ENCODE results near the gene WHRN. TPM values are rescaled to one million over a fixed set of nuclear protein-coding genes. Genes with fewer than 3 reads are reported as not detected.

WHRN gene
- total and polyA plus RNA-seq, 5 donors = 7.8 to 20.3 (median 13.2) TPM

DNA sequence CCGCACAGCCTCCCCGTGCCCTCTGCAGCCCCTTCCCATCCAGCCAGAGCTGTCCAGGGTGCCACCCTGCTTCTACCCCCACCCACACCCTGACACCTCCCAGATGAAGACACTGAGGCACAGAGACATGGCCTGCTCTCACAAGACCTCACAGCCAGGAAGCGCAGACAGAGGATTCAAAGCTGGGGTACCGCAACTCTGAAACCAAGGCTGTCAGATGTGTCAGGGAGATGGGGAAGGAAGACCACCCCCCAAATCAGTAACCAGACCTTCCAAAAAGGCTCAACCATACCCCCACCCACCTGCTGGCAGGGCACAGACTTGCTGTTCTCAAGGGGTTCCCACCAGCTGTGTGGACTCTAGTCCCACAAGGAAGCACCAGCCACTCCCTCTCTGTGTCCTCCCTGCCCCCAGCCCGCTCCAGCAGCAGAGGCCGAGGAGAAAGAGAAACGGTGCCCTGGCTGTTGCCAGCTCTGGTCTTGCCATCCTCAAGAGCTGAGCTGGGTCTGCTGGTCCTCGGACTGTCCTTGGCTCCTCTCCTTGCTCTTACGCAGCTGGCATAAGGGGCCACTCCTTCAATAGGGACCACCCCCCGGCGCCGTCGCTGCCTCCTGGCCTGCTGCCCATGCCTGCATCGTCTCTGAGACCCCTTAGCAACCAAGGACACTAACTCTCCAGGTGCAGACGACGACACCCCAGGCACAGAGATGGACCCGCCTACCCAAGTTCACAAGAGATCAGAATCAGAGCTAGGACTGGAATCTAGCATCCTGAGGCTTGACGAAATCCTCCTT, 118.2 kb downstream of the WHRN start:
- Histone ChIP-seq H3K9me3 (ENCODE audit: control insufficient read depth, low read length) (no peaks in the 10 kb centered on the region), H3K4me1 (ENCODE audit: control insufficient read depth, insufficient read depth, low read length) (peaks cover 15% of the 10 kb centered on the region), H3K4me3 (ENCODE audit: low read length) (peak overlapping the region; percentile 35), H3K27ac (ENCODE audit: low read length) (peak overlapping the region; percentile 71), H3K27me3 (ENCODE audit: control insufficient read depth, insufficient read depth) (no peaks in the 10 kb centered on the region)
- ATAC-seq (peak; percentile 14 to 36), DNase-seq (peak; percentile 50 to 81 (median 78))
- 12% methylated on average over 18 of the region's 18 CpGs for WGBS
- intact Hi-C loops (cut with DNase I) = no loop called here

DNA sequence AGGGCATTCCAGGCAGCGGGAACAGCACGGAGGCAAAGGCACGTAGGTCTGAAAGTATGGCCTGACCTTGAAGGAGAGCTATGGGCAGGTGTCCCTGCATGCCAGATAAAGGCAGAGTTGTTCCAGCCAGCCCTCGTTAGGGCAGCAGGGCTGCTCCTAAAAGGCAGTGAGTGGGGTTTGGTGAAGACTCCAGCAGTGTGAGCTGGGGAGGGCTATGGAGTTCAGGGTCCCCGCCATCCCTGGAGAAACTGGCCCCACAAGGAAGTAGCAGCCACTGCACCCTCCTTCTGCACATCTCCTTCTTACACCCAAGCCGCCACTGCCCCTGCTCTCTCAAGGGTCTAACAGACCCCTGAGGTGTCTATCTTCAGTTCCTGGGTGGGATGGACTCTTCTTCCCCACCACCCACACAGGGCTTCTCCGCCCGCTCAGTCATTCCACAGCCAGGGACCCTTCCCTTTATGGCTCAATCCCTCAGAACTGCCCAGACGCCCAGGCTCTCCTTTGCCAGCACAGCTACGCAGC, 118.8 kb downstream of the WHRN start:
- Histone ChIP-seq H3K4me1 (ENCODE audit: control insufficient read depth, insufficient read depth, low read length) (peaks cover 15% of the 10 kb centered on the region), H3K4me3 (ENCODE audit: low read length) (peak overlapping the region; percentile 35), H3K27me3 (ENCODE audit: control insufficient read depth, insufficient read depth) (no peaks in the 10 kb centered on the region), H3K9me3 (ENCODE audit: control insufficient read depth, low read length) (no peaks in the 10 kb centered on the region), H3K27ac (ENCODE audit: low read length) (peak overlapping the region; percentile 71)
- no peak for ATAC-seq
- WGBS = 45% methylated on average over 10 of the region's 10 CpGs
- intact Hi-C loops (cut with DNase I) = no loop called here
- DNase-seq = no peak

DNA sequence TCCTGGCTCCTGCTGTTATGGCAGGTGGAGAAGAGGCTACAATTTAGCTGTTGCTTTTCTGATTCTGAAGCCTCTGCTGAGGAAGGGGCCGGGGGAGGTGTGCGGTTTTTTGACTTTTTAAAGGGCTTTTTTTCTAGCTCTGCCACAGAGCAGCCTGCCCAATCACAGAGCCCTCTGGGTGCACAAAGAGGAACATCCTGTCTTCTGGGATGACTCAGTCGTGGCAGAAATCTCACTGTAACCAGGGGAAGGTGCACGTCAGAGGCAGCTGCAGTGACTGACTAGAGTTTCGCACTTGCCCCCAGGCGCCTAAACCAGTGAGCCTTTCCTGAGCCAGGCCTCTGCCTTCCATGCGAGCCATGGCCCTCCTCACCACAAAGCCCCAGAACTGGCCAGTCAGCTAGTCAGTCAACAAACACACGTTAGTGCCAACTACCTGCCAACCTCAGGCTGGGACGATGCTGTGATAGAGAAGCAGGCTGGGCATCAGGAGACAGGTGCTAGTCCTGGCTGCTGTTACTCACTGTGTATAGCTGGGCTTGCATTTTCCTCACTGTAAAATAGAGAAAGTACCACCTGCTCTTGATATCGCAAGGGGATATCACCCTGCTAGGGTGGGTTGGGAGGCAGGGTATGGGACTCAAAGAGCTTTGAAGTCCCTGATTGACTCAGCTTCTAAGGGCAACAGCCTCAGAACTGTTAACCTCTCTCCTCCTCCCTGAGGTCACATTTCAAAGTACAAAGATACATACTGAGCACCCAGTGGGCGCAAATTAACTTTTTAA, 119.7 kb downstream of the WHRN start:
- ATAC-seq (peak; percentile 10 to 40), DNase-seq (peak; percentile 68 to 83 (median 74))
- Histone ChIP-seq H3K4me1 (ENCODE audit: control insufficient read depth, insufficient read depth, low read length) (peaks cover 15% of the 10 kb centered on the region), H3K27me3 (ENCODE audit: control insufficient read depth, insufficient read depth) (no peaks in the 10 kb centered on the region), H3K4me3 (ENCODE audit: low read length) (no peak overlapping the region), H3K9me3 (ENCODE audit: control insufficient read depth, low read length) (no peaks in the 10 kb centered on the region), H3K27ac (ENCODE audit: low read length) (peak overlapping the region; percentile 78)
- intact Hi-C loops (cut with DNase I) = no loop called here
- 65% methylated on average over 11 of the region's 11 CpGs for WGBS

DNA sequence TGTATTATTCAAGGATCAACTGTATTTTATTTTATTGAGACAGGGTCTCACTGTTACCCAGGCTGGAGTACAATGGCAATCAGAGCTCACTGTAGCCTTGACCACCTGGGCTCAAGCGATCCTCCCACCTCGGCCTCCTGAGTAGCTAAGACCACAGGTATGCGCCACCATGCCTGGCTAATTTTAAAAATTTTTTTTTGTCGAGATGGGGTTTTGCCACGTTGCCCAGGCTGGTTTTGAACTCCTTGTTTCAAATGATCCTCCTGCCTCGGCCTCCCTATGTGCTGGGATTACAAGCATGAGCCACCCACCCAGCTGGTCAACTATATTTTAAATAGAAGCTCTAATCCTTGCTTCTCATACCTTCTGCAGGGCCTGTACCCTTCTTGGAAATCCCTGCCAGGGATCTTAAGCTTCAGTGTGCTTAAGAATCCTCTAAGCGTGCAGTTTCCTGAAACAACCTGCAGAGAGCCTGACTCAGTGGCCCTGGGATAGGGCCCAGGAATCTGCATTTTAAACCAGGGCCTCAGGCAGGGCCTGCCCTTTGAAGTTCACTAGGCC, 120.4 kb downstream of the WHRN start:
- Histone ChIP-seq H3K4me3 (ENCODE audit: low read length) (no peak overlapping the region), H3K27me3 (ENCODE audit: control insufficient read depth, insufficient read depth) (no peaks in the 10 kb centered on the region), H3K4me1 (ENCODE audit: control insufficient read depth, insufficient read depth, low read length) (peaks cover 15% of the 10 kb centered on the region), H3K27ac (ENCODE audit: low read length) (peak overlapping the region; percentile 57), H3K9me3 (ENCODE audit: control insufficient read depth, low read length) (no peaks in the 10 kb centered on the region)
- WGBS = 86% methylated on average over 7 of the region's 7 CpGs
- no peak for DNase-seq
- intact Hi-C loops (cut with DNase I) = no loop called here
- ATAC-seq = no peak

DNA sequence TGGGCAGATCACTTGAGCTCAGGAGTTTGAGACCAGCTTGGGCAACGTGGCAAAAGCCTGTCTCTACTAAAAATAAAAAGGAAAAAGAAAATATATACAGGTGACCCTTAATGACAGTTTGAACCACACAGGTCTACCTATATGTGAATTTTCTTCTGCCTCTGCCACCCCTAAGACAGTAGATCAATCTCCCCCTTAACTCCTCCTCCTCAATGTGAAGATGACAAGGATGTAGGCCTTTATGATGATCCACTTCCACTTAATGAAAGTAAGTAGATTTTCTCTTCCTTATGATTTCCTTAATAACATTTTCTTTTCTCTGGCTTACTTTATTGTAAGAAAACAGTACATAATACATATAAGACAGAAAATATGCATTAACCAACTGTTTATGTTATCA, 120.9 kb downstream of the WHRN start:
- Histone ChIP-seq H3K27me3 (ENCODE audit: control insufficient read depth, insufficient read depth) (no peaks in the 10 kb centered on the region), H3K4me3 (ENCODE audit: low read length) (no peak overlapping the region), H3K9me3 (ENCODE audit: control insufficient read depth, low read length) (no peaks in the 10 kb centered on the region), H3K4me1 (ENCODE audit: control insufficient read depth, insufficient read depth, low read length) (peaks cover 15% of the 10 kb centered on the region), H3K27ac (ENCODE audit: low read length) (no peak overlapping the region)
- DNase-seq (no peak), ATAC-seq (no peak)
- WGBS = 51% methylated on average over 1 of the region's 1 CpG
- intact Hi-C loops (cut with DNase I) = no loop called here

DNA sequence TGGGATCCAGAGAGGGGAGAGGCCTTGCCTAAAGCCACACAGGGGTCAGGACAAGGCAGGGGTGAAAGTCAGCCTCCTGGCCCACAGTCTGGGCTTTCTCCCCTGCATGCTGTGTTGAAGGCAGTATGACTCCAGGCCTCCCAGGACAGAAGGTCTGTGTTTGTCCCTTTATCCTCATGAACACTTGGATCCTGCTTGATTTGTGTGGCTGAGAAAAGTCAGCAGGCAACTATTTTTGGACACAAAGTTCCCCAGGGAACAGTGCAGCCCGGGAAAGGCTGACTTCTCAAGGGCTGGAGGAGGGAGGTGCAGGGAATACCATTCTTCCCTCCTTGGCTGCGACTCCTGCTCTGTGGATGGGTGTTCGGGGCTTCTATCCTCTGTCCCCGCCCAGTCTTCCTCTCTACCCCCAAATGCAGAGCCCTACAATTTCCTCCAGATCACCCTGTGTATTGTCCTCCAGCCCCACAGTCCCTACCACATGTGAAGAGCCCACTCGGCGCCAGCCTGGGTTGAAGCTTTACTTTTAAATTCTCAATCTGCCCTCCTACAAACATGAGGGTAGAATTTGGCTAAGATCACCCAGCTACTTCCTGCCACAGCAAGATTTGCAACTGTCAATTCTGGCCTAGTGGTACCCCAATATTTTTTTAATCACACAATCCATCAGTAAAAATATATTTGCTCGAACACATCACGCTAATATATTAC, 121.6 kb downstream of the WHRN start:
- Histone ChIP-seq H3K4me1 (ENCODE audit: control insufficient read depth, insufficient read depth, low read length) (peaks cover 15% of the 10 kb centered on the region), H3K4me3 (ENCODE audit: low read length) (no peak overlapping the region)
- intact Hi-C loops (cut with DNase I) = no loop called here

DNA sequence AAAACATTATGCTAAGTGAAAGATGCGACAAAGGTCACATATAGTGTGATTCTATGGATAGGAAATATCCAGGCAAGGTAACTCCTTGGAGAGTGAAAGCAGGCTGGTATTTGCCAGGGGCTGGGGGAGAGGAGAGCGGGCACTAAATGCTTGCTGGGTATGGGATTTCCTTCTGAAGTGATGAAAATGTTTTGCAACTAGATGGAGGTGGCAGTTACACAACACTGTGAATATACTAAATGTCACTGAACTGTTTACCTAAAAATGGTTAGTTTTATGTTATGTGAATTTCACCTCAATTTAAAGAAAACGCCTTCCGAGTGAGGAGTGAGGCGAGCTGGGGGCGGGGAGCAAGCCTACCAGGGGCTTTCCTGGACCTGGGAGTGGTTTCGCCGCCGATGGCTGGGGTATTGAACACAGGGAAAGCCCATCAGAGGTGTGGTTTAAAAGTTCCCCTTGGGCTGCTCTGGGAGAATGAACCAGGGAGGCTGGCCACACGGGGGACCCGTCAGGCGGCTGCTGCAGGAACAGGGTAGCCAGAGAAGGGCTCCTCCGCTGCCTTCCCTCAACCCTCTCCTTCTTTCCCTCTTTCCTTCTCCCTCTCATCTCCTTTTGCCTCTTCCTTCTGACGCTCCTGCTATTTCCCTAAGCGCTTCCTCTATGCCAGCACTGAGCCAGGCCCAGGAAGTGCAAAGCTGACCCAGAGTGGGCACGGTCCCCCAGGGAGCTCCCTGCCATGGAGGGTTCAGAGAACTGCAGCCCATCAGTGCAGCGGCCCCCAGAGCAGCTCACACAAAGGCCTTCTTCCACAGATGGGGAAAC, 122.4 kb downstream of the WHRN start:
- no peak overlapping the region for H3K4me3 ChIP-seq (ENCODE audit: low read length)
- peak overlapping the region; percentile 82 for H3K27ac ChIP-seq (ENCODE audit: low read length)
- DNase-seq = peak in 2 of 3 donors; percentile 66 to 76
- no peaks in the 10 kb centered on the region for H3K9me3 ChIP-seq (ENCODE audit: control insufficient read depth, low read length)
- WGBS = 52% methylated on average over 17 of the region's 17 CpGs
- peaks cover 10% of the 10 kb centered on the region for H3K4me1 ChIP-seq (ENCODE audit: control insufficient read depth, insufficient read depth, low read length)
- intact Hi-C loops (cut with DNase I) = no loop called here
- peak in 1 of 2 donors; percentile 3 for ATAC-seq
- no peaks in the 10 kb centered on the region for H3K27me3 ChIP-seq (ENCODE audit: control insufficient read depth, insufficient read depth)

More for the DNA sequence above, 121.6 kb downstream of the WHRN start:
- ATAC-seq (peak; percentile 42 to 62), DNase-seq (peak; percentile 55 to 74 (median 71))
- Histone ChIP-seq H3K27me3 (ENCODE audit: control insufficient read depth, insufficient read depth) (no peaks in the 10 kb centered on the region), H3K9me3 (ENCODE audit: control insufficient read depth, low read length) (no peaks in the 10 kb centered on the region), H3K27ac (ENCODE audit: low read length) (peak overlapping the region; percentile 82)
- WGBS = 36% methylated on average over 8 of the region's 8 CpGs

DNA sequence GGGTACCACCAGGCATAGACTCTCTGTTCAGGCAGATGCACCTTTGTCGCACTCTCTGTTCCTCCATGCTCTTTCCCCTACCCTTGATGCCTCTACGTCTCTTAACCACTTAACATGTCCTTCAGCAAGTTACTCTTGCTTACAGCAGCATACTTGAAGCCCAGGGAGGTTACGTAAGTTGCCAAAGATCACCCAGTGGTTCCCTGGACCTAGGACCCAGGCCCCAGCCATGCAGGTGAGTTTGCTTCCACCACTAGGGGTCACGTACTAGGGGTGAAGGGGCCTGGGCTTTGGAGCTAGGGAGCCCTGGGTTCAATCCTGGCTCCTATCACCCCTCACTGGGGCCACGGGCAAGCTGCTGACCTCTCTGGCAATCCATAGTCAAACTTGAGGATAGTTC, 126.4 kb downstream of the WHRN start:
- 95% methylated on average over 5 of the region's 5 CpGs for WGBS
- intact Hi-C loops (cut with DNase I) = no loop called here
- no peak for DNase-seq
- H3K4me3 ChIP-seq (ENCODE audit: low read length) = no peak overlapping the region
- H3K9me3 ChIP-seq (ENCODE audit: control insufficient read depth, low read length) = no peaks in the 10 kb centered on the region
- peaks cover 8% of the 10 kb centered on the region for H3K4me1 ChIP-seq (ENCODE audit: control insufficient read depth, insufficient read depth, low read length)
- H3K27me3 ChIP-seq (ENCODE audit: control insufficient read depth, insufficient read depth) = no peaks in the 10 kb centered on the region
- ATAC-seq = no peak
- no peak overlapping the region for H3K27ac ChIP-seq (ENCODE audit: low read length)

DNA sequence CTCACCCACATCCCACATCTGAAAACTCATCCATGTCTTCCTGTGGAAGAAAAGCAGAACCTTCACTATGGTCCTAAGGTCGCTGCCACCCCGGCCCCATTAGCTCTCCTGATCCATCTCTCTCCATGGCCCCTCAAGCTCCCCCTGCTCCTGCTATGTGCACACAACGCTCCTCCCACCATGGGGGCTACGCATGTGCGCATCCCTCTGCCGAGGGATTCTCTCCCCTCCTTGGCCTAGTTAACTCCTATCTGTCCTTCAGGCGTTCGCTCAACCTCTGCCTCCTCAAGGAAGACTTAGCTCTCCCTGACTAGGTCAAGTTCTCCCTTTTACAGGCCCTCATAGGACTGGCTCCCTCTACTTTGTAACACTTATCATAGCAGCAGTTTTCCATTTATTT, 127.3 kb downstream of the WHRN start:
- peaks cover under 1% of the 10 kb centered on the region for H3K4me1 ChIP-seq (ENCODE audit: control insufficient read depth, insufficient read depth, low read length)
- no peaks in the 10 kb centered on the region for H3K27me3 ChIP-seq (ENCODE audit: control insufficient read depth, insufficient read depth)
- ATAC-seq = no peak
- DNase-seq = no peak
- no peak overlapping the region for H3K27ac ChIP-seq (ENCODE audit: low read length)
- intact Hi-C loops (cut with DNase I) = no loop called here
- 88% methylated on average over 8 of the region's 8 CpGs for WGBS
- no peak overlapping the region for H3K4me3 ChIP-seq (ENCODE audit: low read length)
- H3K9me3 ChIP-seq (ENCODE audit: control insufficient read depth, low read length) = no peaks in the 10 kb centered on the region
